H54 (cell line): ENCODE measurements around the gene CIB1.

Experiments used
- DNase-seq: peaks from one replicate; pipeline ENCODE4 v3.0.0; 2011; ENCODE audit warnings: low spot score, mixed read lengths; ENCODE audit not compliant: insufficient read length
- FAIRE-seq: peaks from 3 replicates; lab custom pipeline; 2011; peaks lifted over from hg19 to GRCh38; lab: Jason Lieb, UNC
- POLR2A ChIP-seq: IDR thresholded peaks from 2 replicates; pipeline ENCODE4 v1.6.1; 2011; ENCODE audit warnings: low read depth, mild to moderate bottlenecking, low read length

Gene CIB1

GRCh38 chr15:90214553-90215196 is 19.1 kb downstream of the CIB1 start:
- TF ChIP-seq POLR2A = no peak
- FAIRE-seq (no peak), DNase-seq (no peak)

DNA sequence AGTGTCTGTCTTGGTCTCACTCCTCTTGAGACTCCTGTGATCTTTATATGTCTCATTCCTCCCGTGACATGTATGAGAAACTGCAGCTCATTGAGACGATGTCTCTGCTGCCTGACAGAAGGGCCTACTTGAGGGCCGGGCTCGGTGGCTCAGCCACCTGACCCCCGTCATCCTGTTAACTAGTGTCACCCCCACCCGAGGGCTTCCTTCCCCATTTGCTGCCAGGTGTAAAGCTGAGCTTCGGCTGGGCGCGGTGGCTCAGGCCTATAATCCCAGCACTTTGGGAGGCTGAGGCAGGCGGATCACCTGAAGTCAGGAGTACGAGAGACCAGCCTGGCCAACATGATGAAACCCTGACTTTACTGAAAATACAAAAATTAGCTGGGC is 19.9 kb downstream of the CIB1 start:
- no peak for DNase-seq
- no peak for TF ChIP-seq POLR2A
- no peak for FAIRE-seq

GRCh38 chr15:90213122-90213817 is 20.5 kb downstream of the CIB1 start:
- DNase-seq (no peak), FAIRE-seq (no peak)
- no peak for TF ChIP-seq POLR2A

DNA sequence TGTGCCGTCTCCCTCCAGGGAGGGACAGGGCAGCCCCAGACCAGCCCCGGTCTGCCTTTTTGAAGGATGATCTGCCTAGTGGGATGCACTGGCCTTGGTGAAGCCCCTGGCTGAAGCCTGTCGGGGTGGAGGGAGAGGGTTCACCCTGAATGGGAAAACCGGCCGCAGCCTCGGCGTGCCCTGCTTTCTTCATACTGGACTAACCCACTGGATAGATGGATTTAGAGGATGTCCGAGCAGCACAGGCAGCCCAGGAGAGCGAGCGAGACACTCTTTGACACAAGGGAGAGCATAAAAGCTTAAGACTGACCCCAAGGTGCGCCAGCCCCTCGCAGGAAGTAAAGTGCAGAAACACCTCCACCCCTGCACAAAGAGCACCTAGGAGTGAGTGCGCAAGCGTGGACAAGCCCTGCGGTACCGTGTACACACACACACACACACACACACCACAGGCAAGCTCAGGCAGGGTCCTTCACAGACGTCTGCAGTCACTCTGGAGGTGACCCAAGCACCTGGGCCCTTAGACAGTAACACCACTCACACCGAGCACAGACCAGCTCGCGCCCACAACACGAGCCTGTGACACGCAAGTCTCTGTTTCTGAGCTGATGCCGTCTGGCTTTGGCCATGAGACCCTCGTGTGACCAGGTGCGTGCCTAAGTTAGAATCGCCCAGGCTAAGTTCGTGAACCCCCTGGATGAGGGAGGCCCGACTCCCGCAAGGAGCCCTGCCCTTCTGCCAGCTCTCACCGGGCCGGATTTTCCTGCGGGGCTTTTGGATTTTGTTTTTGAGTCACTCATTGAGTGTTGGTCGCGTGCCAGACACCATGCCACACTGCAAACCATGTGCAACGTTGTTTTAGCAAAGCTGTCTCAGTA is 21.3 kb downstream of the CIB1 start:
- no peak for DNase-seq
- TF ChIP-seq POLR2A = no peak

DNA sequence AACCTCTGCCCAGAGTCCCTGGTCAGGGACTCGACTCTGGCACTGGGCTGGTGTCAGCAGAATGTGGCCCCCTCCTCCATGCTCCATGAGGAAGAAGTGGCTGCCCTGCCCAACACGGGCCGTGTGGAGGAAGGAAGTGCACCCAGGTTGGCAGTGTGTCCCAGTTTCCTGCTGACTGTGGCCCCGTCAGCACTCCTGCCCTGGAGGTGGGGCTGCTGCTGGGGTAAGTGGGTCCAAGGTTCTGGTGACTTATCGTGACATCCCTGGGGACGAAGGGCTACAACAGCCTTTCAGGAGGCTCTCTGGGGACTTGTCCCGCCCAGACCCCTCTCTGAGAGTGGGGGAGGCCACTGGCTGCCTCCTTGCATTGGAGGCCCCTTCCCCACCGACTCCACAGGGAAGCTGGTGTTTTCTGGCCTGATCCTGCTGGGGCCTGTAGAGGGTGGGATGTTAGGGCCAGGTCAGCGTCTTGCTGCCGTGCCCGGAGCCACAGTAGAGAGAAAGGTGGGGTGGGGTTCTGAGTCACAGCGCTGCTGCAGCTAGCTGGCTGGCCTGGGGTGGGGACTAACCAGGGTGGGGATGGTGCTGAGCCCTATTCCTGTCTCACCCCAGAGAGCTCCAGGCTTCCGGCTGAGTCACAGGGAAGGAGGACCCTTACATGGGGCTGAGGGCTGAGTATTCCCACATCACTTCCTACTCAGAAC is 22.1 kb downstream of the CIB1 start:
- DNase-seq = peak; percentile 86
- no peak for FAIRE-seq
- TF ChIP-seq POLR2A = 0 out of 2 replicates have a peak, but pooled peaks have one; percentile 33

More for the DNA sequence above, 21.3 kb downstream of the CIB1 start:
- no peak for FAIRE-seq

GRCh38 chr15:90211009-90211408 is 22.7 kb downstream of the CIB1 start:
- no peak for TF ChIP-seq POLR2A
- FAIRE-seq = no peak
- DNase-seq = no peak

GRCh38 chr15:90210593-90210992 is 23.1 kb downstream of the CIB1 start:
- DNase-seq (no peak), FAIRE-seq (no peak)
- TF ChIP-seq POLR2A = no peak

DNA sequence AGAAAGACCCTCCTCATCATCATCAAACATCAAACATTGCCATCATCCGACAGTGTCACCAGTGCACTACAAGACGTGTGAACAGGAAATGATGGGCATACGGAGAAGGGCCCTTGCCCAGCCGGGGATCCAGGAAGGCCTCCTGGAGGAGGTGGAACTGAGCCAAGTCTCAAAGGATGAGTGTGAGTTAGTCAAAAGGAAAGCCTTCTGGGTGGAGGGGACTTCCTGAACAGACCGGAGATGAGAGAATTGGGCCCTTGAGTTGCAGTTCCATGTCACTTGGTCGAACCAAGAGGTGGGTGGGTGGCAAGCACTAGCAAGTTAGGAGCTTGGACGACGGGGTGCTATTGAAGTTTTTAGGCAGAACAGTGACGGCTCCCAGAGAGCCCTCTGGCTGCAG is 24.1 kb downstream of the CIB1 start:
- TF ChIP-seq POLR2A = no peak
- no peak for DNase-seq
- no peak for FAIRE-seq

DNA sequence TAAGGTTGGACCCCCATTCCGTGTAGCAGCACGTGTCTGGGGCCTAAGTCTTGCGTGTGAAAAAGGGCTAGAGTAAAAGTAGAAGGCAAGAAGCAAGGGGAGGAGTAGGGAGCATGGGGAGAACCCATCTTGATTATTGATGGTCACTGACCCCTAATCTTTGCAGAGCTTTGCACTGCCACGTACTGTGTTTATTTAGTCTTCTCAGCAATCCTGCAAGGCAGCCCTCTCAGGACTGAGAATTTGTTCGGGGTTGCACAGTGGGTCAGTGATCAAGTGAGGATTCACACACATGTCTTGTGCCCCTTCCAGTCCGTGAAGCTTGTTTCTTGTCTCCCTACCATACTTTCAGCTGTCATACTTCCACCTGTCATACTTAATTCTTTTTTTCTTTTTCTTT is 25.4 kb downstream of the CIB1 start:
- FAIRE-seq (no peak), DNase-seq (no peak)
- no peak for TF ChIP-seq POLR2A

DNA sequence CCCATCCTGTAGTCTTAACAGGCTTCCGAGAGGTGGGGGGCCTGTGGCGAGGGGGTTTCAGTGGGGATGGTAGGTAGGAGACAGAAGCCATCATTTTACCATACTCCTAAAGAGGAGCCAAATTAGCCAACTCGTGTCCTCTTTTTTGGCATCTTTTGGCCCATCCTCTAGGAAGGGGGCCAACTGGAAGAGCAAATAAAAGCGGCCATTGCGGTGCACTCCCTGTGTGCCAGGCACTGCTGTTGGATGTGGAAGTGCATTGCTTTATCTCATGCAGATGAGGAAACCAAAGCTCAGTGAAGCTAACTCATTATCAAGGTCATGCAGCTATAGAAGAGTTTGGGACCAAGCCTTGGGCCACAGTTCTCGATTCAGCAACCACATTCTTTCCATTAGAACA is 26.5 kb downstream of the CIB1 start:
- FAIRE-seq (no peak), DNase-seq (no peak)
- no peak for TF ChIP-seq POLR2A

DNA sequence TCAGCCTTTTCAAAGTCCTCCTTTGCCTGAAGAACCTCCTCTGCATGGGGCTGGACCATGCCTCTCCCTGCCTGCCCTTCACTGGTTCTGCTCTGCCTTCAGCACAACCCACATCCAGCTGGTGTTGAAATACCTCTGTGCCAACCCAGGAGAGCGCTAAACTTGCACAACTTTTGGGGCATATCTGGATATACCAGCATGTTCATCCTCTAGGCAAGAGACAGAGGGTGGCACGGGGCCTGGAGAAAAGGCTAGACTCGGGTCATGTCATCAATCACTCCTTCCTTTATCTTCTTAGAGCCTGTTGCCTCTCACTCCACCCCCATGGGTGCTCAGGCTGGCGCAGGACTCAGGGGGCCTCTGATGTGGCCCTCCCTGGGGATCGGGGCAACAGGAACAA is 27.9 kb downstream of the CIB1 start:
- TF ChIP-seq POLR2A = no peak
- FAIRE-seq (no peak), DNase-seq (no peak)

DNA sequence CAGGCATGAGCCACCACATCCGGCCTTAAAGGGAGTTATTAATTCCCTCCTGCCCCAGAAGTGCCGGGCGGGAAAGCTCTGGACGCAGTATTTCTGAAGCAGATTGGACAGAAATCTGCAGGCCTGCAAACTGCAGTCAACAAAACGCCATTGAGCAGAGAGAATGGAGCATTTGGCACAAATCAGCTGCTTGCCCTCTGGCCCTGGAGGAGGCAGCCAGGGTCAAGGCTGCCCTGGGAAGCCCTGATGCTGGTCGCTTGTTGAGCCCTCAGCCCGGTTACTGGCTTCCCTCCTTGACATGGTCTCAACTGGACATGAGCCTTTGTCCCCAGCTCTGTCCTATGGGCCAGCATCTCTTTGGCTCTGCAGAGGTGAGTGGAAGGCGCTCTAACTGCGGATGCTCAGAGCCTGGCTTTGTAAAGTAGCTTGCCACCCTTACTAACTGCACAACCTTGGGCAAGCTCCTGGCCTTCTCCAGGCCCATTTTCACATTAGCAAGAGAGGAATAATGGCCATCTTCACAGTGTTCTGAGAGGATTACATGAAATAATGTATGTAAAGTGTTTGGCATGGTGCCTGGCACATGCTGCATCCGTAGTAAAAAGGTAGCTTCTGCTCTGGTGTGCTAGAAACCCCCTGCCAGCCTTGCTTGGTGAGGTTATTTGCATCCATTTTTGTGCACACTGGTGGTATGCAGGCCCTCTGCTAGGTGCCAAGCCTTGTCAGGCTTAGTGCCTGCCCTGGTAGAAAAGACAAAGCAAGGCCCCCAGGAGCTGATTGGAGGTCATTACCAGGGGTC is 28.5 kb downstream of the CIB1 start:
- no peak for DNase-seq
- no peak for FAIRE-seq
- no peak for TF ChIP-seq POLR2A

DNA sequence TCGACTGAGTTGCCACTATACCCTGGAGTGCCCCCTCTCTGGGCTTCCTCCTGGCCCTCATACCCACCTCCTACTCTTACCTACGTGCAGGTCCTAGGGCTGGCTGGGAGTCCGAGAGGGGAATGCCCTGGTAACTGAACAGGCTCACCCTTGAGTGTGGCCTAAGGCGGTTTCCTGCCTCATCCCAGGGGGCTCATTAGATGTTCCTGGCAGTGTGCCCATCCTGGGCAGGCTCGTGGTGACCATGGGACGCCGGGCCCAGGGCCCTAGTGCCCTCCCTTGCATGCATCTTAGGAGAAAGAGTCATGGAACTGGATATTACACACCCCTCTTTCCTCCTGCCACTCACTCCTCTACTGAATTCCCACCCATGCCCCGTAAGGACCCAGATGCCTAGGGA is 29.8 kb downstream of the CIB1 start:
- DNase-seq = no peak
- FAIRE-seq = no peak
- TF ChIP-seq POLR2A = no peak
